BJ (cell line): ENCODE measurements around the gene CD109. TPM values are rescaled to one million over a fixed set of nuclear protein-coding genes. Genes with fewer than 3 reads are reported as not detected.
A peak's percentile ranks its signal among the peaks of the same experiment; 100 is the strongest.

Experiments
- CTCF ChIA-PET: fragments of 350-600 bp; formaldehyde crosslinking; extraction: SDS; loops from one replicate; lab custom pipeline; 2021; ENCODE audit warnings: antibody characterized with exemption, inconsistent platforms; lab: Yijun Ruan, JAX
- POLR2A ChIA-PET: fragments of 300-600 bp; sonication (Branson Sonifier 250); formaldehyde crosslinking; extraction: SDS; loops from one replicate; lab custom pipeline; 2021; ENCODE audit warnings: antibody characterized with exemption; lab: Charles Lee
- DNase-seq: peaks from one replicate; pipeline ENCODE4 v3.0.0-alpha.2; 2011; ENCODE audit warnings: low read depth
- H3K27me3 ChIP-seq: 2 replicates; pipeline ENCODE4 v1.6.0; 2011; ENCODE audit warnings: low read length; ENCODE audit not compliant: control insufficient read depth, insufficient read depth
- H3K36me3 ChIP-seq: 2 replicates; pipeline ENCODE4 v1.5.1; 2011; ENCODE audit warnings: low read length; ENCODE audit not compliant: control insufficient read depth, insufficient read depth
- H3K4me3 ChIP-seq: 2 replicates; pipeline ENCODE4 v1.5.1; 2011; ENCODE audit warnings: low read depth, mild to moderate bottlenecking, control low read depth, low read length
- polyA plus RNA-seq: library from polyadenylated mRNA; depleted of rRNA; stranded (reverse); fragments of >200 nt; gene quantifications from 2 replicates; pipeline ENCODE4 v1.2.3, GENCODE V29; 2011
- TF ChIP-seq, protein P1 (sequence below): IDR thresholded peaks from 2 replicates; pipeline ENCODE4 v1.5.1; 2011; ENCODE audit warnings: low read depth, mild to moderate bottlenecking, control low read depth, inconsistent platforms, low read length, moderate library complexity; ENCODE audit not compliant: insufficient read depth

CD109 gene
- polyA plus RNA-seq, 1 experiment = 14.7 TPM

DNA sequence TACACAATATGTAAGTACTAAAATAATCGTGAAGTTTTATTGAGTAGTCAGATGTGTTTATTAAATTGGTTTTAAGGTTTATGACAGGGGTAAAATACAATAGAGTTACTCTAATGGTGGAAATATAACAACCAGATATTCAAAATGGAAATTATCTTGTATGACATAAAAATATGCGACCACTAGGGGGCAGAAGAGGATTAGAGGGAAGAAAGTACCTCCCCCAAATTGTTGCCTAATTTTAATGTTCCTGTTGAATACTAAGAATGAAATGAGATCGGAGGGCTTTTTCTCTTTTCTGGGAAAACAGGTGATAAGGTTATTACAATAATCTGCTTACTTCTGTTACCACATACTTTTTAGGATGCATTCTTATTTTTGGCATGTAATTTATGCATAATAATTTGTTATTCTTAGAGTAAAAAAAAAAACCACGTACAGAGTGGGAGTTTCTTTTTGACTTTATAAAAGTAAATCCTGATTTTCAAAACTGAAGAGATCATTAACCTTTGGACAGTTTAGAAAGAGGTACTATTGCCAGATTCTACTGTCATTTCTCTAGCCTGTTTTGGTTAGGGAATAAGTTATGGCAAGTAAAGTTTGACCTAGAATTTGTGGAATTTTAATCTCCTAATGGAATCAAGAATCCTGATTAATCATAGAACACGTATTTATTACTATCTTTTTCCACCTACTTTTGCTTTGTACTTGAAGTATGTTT lies 159.2 kb downstream of the CD109 start:
- H3K36me3 ChIP-seq = no peaks in the 10 kb centered on the region
- DNase-seq = no peak
- TF ChIP-seq, protein P1, sequence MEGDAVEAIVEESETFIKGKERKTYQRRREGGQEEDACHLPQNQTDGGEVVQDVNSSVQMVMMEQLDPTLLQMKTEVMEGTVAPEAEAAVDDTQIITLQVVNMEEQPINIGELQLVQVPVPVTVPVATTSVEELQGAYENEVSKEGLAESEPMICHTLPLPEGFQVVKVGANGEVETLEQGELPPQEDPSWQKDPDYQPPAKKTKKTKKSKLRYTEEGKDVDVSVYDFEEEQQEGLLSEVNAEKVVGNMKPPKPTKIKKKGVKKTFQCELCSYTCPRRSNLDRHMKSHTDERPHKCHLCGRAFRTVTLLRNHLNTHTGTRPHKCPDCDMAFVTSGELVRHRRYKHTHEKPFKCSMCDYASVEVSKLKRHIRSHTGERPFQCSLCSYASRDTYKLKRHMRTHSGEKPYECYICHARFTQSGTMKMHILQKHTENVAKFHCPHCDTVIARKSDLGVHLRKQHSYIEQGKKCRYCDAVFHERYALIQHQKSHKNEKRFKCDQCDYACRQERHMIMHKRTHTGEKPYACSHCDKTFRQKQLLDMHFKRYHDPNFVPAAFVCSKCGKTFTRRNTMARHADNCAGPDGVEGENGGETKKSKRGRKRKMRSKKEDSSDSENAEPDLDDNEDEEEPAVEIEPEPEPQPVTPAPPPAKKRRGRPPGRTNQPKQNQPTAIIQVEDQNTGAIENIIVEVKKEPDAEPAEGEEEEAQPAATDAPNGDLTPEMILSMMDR = peak; percentile 61
- no peaks in the 10 kb centered on the region for H3K27me3 ChIP-seq
- ChIA-PET POLR2A (interaction anchor here (0.6 kb wide), 1 partner anchor 199 kb away, joined by 3 read pairs; no protein-coding TSS in a partner anchor), CTCF (interaction anchor here (0.6 to 4.8 kb wide), 12 partner anchors 11 to 1355 kb away, joined by 3 to 24 read pairs (median 3); no protein-coding TSS in a partner anchor)
- H3K4me3 ChIP-seq = no peak overlapping the region

DNA sequence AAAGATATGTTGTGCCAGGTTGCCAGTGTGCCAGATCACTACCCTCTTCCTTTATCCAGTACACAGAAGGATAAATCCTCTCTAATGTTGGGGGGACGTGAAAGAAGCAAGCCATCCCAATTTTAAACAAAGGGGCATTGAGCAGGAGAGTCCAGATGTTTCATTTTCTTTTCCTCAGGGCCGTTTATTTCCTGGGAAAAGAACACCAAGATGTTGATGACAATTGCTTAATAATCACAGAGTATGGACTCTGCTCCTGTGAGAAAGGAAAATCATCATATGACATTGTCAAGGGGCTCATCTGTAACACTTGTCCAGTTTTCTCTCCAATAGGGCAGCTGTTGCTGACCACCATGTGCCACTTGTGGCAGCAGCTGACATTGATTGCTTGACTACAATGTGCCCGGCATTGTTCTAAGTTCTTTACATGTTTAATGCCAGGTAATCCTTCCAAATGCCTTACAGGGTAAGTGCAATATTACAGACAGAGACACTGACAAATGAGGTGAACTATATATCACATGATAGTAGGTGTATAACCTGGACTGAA lies 161.4 kb downstream of the CD109 start:
- CTCF ChIA-PET = interaction anchor here (1.0 to 4.8 kb wide), 4 partner anchors 120 to 1353 kb away, joined by 3 to 24 read pairs (median 4); no protein-coding TSS in a partner anchor
- Histone ChIP-seq H3K4me3 (no peak overlapping the region), H3K27me3 (no peaks in the 10 kb centered on the region), H3K36me3 (no peaks in the 10 kb centered on the region)
- no peak for DNase-seq
- POLR2A ChIA-PET = no interaction called here
- TF ChIP-seq, protein P1 = no peak

DNA sequence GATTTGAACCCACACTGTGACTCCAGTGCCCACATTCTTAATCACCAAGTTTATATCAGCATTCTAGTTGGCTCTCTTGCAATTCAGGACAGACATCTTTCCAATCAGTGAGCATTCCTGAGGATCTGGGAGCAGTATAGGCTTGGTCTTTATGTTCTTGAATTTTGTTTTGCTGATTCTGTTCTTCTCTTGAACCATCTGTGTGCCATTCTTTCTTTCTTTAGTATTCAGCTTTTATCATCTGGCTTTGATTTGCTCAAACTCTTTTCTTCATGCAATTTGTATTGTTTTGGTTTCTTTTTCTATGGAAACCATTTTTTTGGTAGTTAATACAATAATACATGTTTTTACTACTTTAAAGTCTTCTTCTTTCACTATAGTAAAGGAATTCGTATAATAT lies 162.4 kb downstream of the CD109 start:
- DNase-seq = no peak
- H3K4me3 ChIP-seq = no peak overlapping the region
- TF ChIP-seq, protein P1 = no peak
- no peaks in the 10 kb centered on the region for H3K36me3 ChIP-seq
- POLR2A ChIA-PET = no interaction called here
- CTCF ChIA-PET = interaction anchor here (1.0 to 4.8 kb wide), 3 partner anchors 119 to 1352 kb away, joined by 3 to 24 read pairs (median 3); no protein-coding TSS in a partner anchor
- H3K27me3 ChIP-seq = no peaks in the 10 kb centered on the region

DNA sequence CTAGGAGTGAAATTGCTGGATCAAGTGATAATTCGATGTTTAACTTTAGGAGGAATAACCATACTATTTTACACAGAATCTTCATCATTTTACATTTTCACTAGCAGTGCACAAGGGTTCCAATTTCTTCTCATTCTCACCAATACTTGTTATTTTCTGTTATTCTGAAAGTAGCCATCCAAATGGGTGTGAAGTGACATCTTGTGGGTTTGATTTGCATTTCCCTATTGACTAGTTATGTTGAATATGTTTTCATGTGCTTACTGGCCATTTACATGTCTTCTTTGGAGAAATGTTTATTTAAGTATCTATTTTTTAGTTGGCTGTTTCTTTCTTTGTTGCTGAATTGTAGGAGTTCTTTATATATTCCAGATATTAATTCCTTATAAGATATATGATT lies 164.3 kb downstream of the CD109 start:
- CTCF ChIA-PET = no interaction called here
- TF ChIP-seq, protein P1 = no peak
- no peak overlapping the region for H3K4me3 ChIP-seq
- POLR2A ChIA-PET = no interaction called here
- H3K36me3 ChIP-seq = no peaks in the 10 kb centered on the region
- no peak for DNase-seq
- H3K27me3 ChIP-seq = no peaks in the 10 kb centered on the region

DNA sequence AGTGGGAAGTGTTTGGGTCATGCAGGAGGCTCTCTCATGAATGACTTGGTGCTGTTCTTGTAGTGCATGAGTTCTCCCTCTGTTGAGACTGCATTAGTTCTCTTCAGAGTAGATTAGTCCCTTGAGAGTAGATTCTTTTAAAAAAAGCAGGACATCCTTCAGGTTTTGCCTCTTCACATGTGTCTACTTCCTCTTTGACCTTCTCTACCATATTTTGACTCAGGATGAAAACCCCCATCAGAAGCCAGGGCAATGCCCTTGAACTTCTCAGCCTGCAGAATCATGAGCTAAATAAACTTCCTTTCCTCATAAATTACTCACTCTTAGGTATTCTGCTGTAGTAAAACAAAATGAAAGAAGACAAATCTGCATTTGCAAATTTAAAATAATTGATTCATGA lies 170.3 kb downstream of the CD109 start:
- CTCF ChIA-PET = interaction anchor here (1.3 kb wide), 1 partner anchor 10 kb away, joined by 3 read pairs; no protein-coding TSS in a partner anchor
- no peak for DNase-seq
- TF ChIP-seq, protein P1 = no peak
- POLR2A ChIA-PET = no interaction called here
- Histone ChIP-seq H3K27me3 (no peaks in the 10 kb centered on the region), H3K4me3 (no peak overlapping the region), H3K36me3 (no peaks in the 10 kb centered on the region)
